ENCODE measurements around the gene SALL1.

DNA sequence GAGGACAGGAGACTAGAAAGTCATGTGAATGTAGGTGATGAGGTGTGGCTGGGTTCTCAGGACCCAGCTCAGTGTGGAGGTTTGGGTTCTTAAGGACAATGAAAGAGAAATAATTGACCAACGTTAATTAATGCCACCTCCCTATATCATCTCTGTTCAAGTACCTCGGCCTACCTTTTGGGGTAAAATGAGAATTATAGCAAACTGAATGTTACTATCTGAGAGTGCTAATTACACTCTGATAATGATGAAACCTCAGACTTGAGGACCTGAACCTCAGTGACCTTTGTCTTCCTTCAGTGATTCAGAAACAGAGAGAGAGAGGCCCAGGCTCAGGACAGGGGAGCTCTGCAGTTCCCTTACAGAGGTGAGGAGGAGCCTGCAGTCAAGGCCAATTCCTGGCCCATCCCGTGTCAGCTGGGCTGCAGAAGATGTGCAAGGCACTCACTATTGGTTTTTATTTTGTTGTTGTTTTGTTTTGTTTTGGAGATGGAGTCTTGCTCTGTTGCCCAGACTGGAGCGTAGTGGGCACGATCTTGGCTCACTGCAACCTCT, 57.3 kb downstream of the SALL1 start:
- TF ChIP-seq POLR2A (IDR thresholded peaks at IDR 0.05; ENCODE audit: extremely low read depth, insufficient read length): no peak
- TF ChIP-seq, protein P1, sequence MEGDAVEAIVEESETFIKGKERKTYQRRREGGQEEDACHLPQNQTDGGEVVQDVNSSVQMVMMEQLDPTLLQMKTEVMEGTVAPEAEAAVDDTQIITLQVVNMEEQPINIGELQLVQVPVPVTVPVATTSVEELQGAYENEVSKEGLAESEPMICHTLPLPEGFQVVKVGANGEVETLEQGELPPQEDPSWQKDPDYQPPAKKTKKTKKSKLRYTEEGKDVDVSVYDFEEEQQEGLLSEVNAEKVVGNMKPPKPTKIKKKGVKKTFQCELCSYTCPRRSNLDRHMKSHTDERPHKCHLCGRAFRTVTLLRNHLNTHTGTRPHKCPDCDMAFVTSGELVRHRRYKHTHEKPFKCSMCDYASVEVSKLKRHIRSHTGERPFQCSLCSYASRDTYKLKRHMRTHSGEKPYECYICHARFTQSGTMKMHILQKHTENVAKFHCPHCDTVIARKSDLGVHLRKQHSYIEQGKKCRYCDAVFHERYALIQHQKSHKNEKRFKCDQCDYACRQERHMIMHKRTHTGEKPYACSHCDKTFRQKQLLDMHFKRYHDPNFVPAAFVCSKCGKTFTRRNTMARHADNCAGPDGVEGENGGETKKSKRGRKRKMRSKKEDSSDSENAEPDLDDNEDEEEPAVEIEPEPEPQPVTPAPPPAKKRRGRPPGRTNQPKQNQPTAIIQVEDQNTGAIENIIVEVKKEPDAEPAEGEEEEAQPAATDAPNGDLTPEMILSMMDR (IDR thresholded peaks at IDR 0.05; ENCODE audit: low read depth, low read length): no peak
